Stomach (tissue), 9 donors: ENCODE data around the gene LTB4R2. TPM values are rescaled to one million over a fixed set of nuclear protein-coding genes. Genes with fewer than 3 reads are reported as not detected.

Experiments
- DNase-seq, 2 donors: peaks; one replicate each; pipeline versions ENCODE4 v3.0.0 to v3.0.0-alpha.2; 2013 to 2019
- H3K27ac ChIP-seq, 5 donors: fragments of 200-600 bp in 4 of 5; sonication (generic) in 4 of 5; one replicate each; pipeline ENCODE4 v1.5.1; 2013 to 2019; ENCODE audit warnings: mild to moderate bottlenecking in 1 of 5, moderate library complexity in 1 of 5
- H3K27me3 ChIP-seq, 3 donors: fragments of 200-600 bp; sonication (generic); one replicate each; pipeline ENCODE4 v1.5.1; 2017 to 2019; ENCODE audit warnings: mixed run types in 1 of 3
- H3K36me3 ChIP-seq, 4 donors: fragments of 200-600 bp; sonication (generic); 1 replicate in 3 of 4; 2 replicates in 1 of 4; pipeline ENCODE4 v1.5.1; 2016 to 2019
- H3K4me1 ChIP-seq, 4 donors: fragments of 200-600 bp; sonication (generic); one replicate each; pipeline ENCODE4 v1.5.1; 2016 to 2019
- H3K4me3 ChIP-seq, 4 donors: fragments of 200-600 bp; sonication (generic) in 3 of 4; one replicate each; pipeline ENCODE4 v1.5.1; 2016 to 2019; ENCODE audit warnings: mild to moderate bottlenecking in 1 of 4
- H3K9me3 ChIP-seq, 4 donors: fragments of 200-600 bp; sonication (generic); one replicate each; pipeline ENCODE4 v1.5.1; 2016 to 2019
- CTCF ChIP-seq, 7 experiments: fragments of 450-650 bp in 4 of 7; fragments of 200-600 bp in 3 of 7; sonication (generic) in 3 of 7; IDR thresholded peaks; one replicate each; pipeline ENCODE4 v1.5.1; 2016 to 2019; ENCODE audit warnings: antibody characterized with exemption in 7 of 7, control low read depth in 2 of 7, mild to moderate bottlenecking in 1 of 7
- EP300 ChIP-seq: sonication (generic); formaldehyde crosslinking; IDR thresholded peaks from one replicate; pipeline ENCODE4 v1.6.1; 2017; ENCODE audit warnings: antibody characterized with exemption
- POLR2A ChIP-seq, 4 donors: fragments of 450-650 bp; IDR thresholded peaks; one replicate each; pipeline ENCODE4 v1.6.1; 2016; ENCODE audit warnings: antibody characterized with exemption in 4 of 4, control low read depth in 2 of 4, mild to moderate bottlenecking in 1 of 4, moderate library complexity in 1 of 4
- POLR2AphosphoS5 ChIP-seq, 3 donors: sonication (generic); formaldehyde crosslinking; IDR thresholded peaks; one replicate each; pipeline ENCODE4 v1.6.1; 2016; ENCODE audit warnings: antibody characterized with exemption in 3 of 3
- WGBS, 5 donors: extraction: QIAGEN DNeasy Blood & Tissue Kit in 3 of 5; methylation state at CpG; one replicate each; pipeline versions ENCODE4 v1.1.5 to v1.1.7; 2013 to 2018; 5-methylcytosine and 5-hydroxymethylcytosine counted together
- intact Hi-C: fragments of 100-400 bp; cut with DNase I; formaldehyde crosslinking; loops from one replicate; pipeline ENCODE4 v1.15.1; 2023; ENCODE audit warnings: low total_unique reads
- polyA plus RNA-seq, 3 donors: library from polyadenylated mRNA; stranded (reverse); fragments of 200-250 nt; gene quantifications; one replicate each; pipeline ENCODE4 v1.2.3, GENCODE V29; 2013
- total RNA-seq, 5 donors: library from RNA; depleted of rRNA; stranded (reverse); fragments of >200 nt; gene quantifications; one replicate each; pipeline versions ENCODE4 v1.1.0 to v1.2.3, GENCODE V29; 2014 to 2016
- donor health status: healthy with polysubstance abuse.
- donor health status: Bipolar disorder and iron deficiency.
- donor health status: healthy.

Gene LTB4R2
- total and polyA plus RNA-seq, 8 donors = 0.25 to 71.5 (median 11.0) TPM; not detected in 2

GRCh38 chr14:24269910-24270536 is 39.9 kb upstream of the LTB4R2 start:
- Histone ChIP-seq H3K27me3 (no peaks in the 10 kb centered on the region), H3K36me3 (peaks cover 30 to 51% (median 50%) of the 10 kb centered on the region in 4 donors), H3K9me3 (no peaks in the 10 kb centered on the region), H3K4me1 (peaks cover 9 to 44% (median 26%) of the 10 kb centered on the region in 4 donors), H3K4me3 (peak overlapping the region in 1 of 4 donors; percentile 71), H3K27ac (peak overlapping the region in 1 of 5 donors; percentile 94)
- DNase-seq = no peak
- intact Hi-C loops = no loop called here
- 94 to 97% (median 95%) methylated on average over 9 to 14 of the region's 14 CpGs for WGBS, 5 donors
- TF ChIP-seq POLR2A (IDR thresholded peaks at IDR 0.05) = no peak
- TF ChIP-seq CTCF (IDR thresholded peaks at IDR 0.05) = no peak
- no peak for TF ChIP-seq POLR2AphosphoS5 (IDR thresholded peaks at IDR 0.05)
- TF ChIP-seq EP300 = no peak

GRCh38 chr14:24270537-24271133 is 39.3 kb upstream of the LTB4R2 start:
- DNase-seq = peak in 1 of 2 donors; percentile 25
- 7 to 20% (median 11%) methylated on average over 6 to 13 of the region's 13 CpGs for WGBS, 5 donors

GRCh38 chr14:24271134-24271833 is 38.7 kb upstream of the LTB4R2 start, which contains the start of gene RABGGTA:
Gene RABGGTA, minus strand, starts transcription at chr14:24271597. Its CDS starts 482 bp downstream, at chr14:24271115.
- TF ChIP-seq EP300 = no peak
- peak; percentile 75 to 95 (median 89) for TF ChIP-seq POLR2AphosphoS5 (IDR thresholded peaks at IDR 0.05)
- TF ChIP-seq CTCF (IDR thresholded peaks at IDR 0.05) = peak in 5 of 7 experiments; percentile 57 to 75 (median 62)
- TF ChIP-seq POLR2A (IDR thresholded peaks at IDR 0.05) = peak in 1 of 4 donors; percentile 7
- intact Hi-C loops = no loop called here
- Histone ChIP-seq H3K9me3 (no peaks in the 10 kb centered on the region), H3K36me3 (peaks cover 28 to 39% (median 37%) of the 10 kb centered on the region in 4 donors), H3K4me3 (peak within 1 kb of the TSS; percentile 60 to 99 (median 77)), H3K27ac (peak within 1 kb of the TSS; percentile 91 to 99 (median 98)), H3K4me1 (peaks cover 9 to 54% (median 26%) of the 10 kb centered on the region in 4 donors), H3K27me3 (no peaks in the 10 kb centered on the region)
- WGBS, 5 donors = 0 to 5% (median 0%) methylated on average over 9 to 61 of the region's 61 CpGs
- DNase-seq = peak; percentile 90 to 98

More at GRCh38 chr14:24270537-24271133, 39.3 kb upstream of the LTB4R2 start:
- H3K36me3 ChIP-seq = peaks cover 30 to 45% (median 44%) of the 10 kb centered on the region in 4 donors
- H3K27ac ChIP-seq = peak overlapping the region; percentile 91 to 99 (median 98)
- H3K27me3 ChIP-seq = no peaks in the 10 kb centered on the region
- H3K9me3 ChIP-seq = no peaks in the 10 kb centered on the region
- TF ChIP-seq POLR2AphosphoS5 (IDR thresholded peaks at IDR 0.05) (no peak), EP300 (no peak)
- intact Hi-C loops = no loop called here
- H3K4me3 ChIP-seq = peak overlapping the region; percentile 60 to 99 (median 77)
- peaks cover 9 to 50% (median 26%) of the 10 kb centered on the region in 4 donors for H3K4me1 ChIP-seq

- H3K4me3 ChIP-seq = peak overlapping the region; percentile 60 to 99 (median 77)
- no peak for TF ChIP-seq EP300
- no peak for TF ChIP-seq CTCF (IDR thresholded peaks at IDR 0.05)
- no peak for TF ChIP-seq POLR2AphosphoS5 (IDR thresholded peaks at IDR 0.05)
- no peak for TF ChIP-seq POLR2A (IDR thresholded peaks at IDR 0.05)
- no peak for DNase-seq
- peaks cover 22 to 33% (median 32%) of the 10 kb centered on the region in 4 donors for H3K36me3 ChIP-seq
- H3K9me3 ChIP-seq = no peaks in the 10 kb centered on the region
- H3K27me3 ChIP-seq = no peaks in the 10 kb centered on the region
- peak overlapping the region; percentile 91 to 99 (median 98) for H3K27ac ChIP-seq
- intact Hi-C loops = no loop called here
- peaks cover 9 to 60% (median 26%) of the 10 kb centered on the region in 4 donors for H3K4me1 ChIP-seq
- 7 to 12% (median 11%) methylated on average over 3 of the region's 3 CpGs for WGBS, 5 donors
Measured at GRCh38 chr14:24271834-24272263, 38.1 kb upstream of the LTB4R2 start.
